ENCODE results near the gene PLD4. TPM values are rescaled to one million over a fixed set of nuclear protein-coding genes. Genes with fewer than 3 reads are reported as not detected.

Gene PLD4
- total and polyA plus RNA-seq, 2 of the 8 experiments (the other 6 are each of a cell fraction or from before 2014, with no cell fraction given) = 0.05 TPM; not detected in 1

- TF ChIP-seq CHD7 (IDR thresholded peaks at IDR 0.05; ENCODE audit: insufficient replicate concordance, low read length) = no peak
- TF ChIP-seq POLR2AphosphoS5 (IDR thresholded peaks at IDR 0.05; ENCODE audit: low read depth, low read length) = no peak
- TF ChIP-seq PHF8 (conservative IDR thresholded peaks at IDR 0.05; ENCODE audit: low read depth, low read length) = no peak
- TF ChIP-seq HDAC2 (IDR thresholded peaks at IDR 0.05; ENCODE audit: borderline replicate concordance in 1 of 2, low read depth in 2 of 2, low read length in 2 of 2) = no peak
- TF ChIP-seq HDAC6 (IDR thresholded peaks at IDR 0.05; ENCODE audit: low read depth, low read length) = no peak
- TF ChIP-seq TAF7 (optimal IDR thresholded peaks at IDR 0.05; ENCODE audit: borderline replicate concordance, low read depth, low read length) = no peak
These were observed 28.7 kb upstream of the PLD4 start (continued) for GRCh38 chr14:104895786-104896661.

Data from H1 (cell line).